Left lung (tissue), 10 donors: ENCODE measurements around the gene MINDY4B. TPM values are rescaled to one million over a fixed set of nuclear protein-coding genes. Genes with fewer than 3 reads are reported as not detected.
"Not testable (repeated sequence)": the region's sequence is repeated elsewhere in the genome, so short reads cannot be mapped to it uniquely, and the experiment has no call there.

Experiments
- ATAC-seq: fragments of 200-7000 bp; cut with Tn5 transposase; one replicate; pipeline ENCODE4 v1.9.1; 2020; ENCODE audit warnings: moderate library complexity
- DNase-seq, 4 donors: peaks; one replicate each; pipeline ENCODE4 v3.0.0-alpha.2; 2013 to 2020
- H3K27ac ChIP-seq, 2 donors: fragments of 200-600 bp; sonication (generic) in 1 of 2; one replicate each; pipeline versions ENCODE4 v1.5.0 to v1.8.0; 2020 to 2021
- H3K27me3 ChIP-seq, 2 donors: fragments of 200-600 bp; sonication (generic) in 1 of 2; one replicate each; pipeline versions ENCODE4 v1.5.0 to v1.8.0; 2020 to 2021
- H3K36me3 ChIP-seq, 2 donors: fragments of 200-600 bp; sonication (generic) in 1 of 2; one replicate each; pipeline versions ENCODE4 v1.5.0 to v1.8.0; 2020 to 2021
- H3K4me1 ChIP-seq, 2 donors: fragments of 200-600 bp; one replicate each; pipeline ENCODE4 v1.8.0; 2021
- H3K4me3 ChIP-seq, 2 donors: fragments of 200-600 bp; sonication (generic) in 1 of 2; one replicate each; pipeline versions ENCODE4 v1.5.0 to v1.8.0; 2020 to 2021; ENCODE audit warnings: mild to moderate bottlenecking in 1 of 2
- H3K9me3 ChIP-seq, 2 donors: fragments of 200-600 bp; sonication (generic) in 1 of 2; one replicate each; pipeline versions ENCODE4 v1.5.0 to v1.8.0; 2020 to 2021
- CTCF ChIP-seq, 2 donors: fragments of 200-600 bp; sonication (generic) in 1 of 2; IDR thresholded peaks; one replicate each; pipeline versions ENCODE4 v1.5.0 to v1.8.0; 2021; ENCODE audit warnings: antibody characterized with exemption in 2 of 2
- intact Hi-C, 2 donors: fragments of 100-400 bp; cut with DNase I; formaldehyde crosslinking; loops; one replicate each; pipeline versions ENCODE4 v1.11.2 to v1.14.2; 2022
- polyA plus RNA-seq, 6 donors: library from polyadenylated mRNA; unstranded; fragments of 120-200 nt; gene quantifications; one replicate each; pipeline ENCODE4 v1.2.1, GENCODE V29; 2013; ENCODE audit not compliant: insufficient read length in 6 of 6
- total RNA-seq, 2 donors: library from RNA; stranded (reverse); fragmentation: NEBNext Ultra II Directional; extraction: Animal tissue kit (Norgen Biotek cat#: 25700); gene quantifications; one replicate each; pipeline ENCODE4 v1.2.1, GENCODE V29; 2021
- donor health status: DM: no; HTN: yes; CAD: no.
- donor health status: DM: no; HTN: no; CAD: no.

Gene MINDY4B
- total and polyA plus RNA-seq, 8 donors, result not detected

GRCh38 chr3:150861851-150862250 is 43.4 kb downstream of the MINDY4B start:
- Histone ChIP-seq H3K4me3 (no peak overlapping the region), H3K4me1 (no peaks in the 10 kb centered on the region), H3K36me3 (no peaks in the 10 kb centered on the region), H3K9me3 (no peaks in the 10 kb centered on the region), H3K27ac (no peak overlapping the region), H3K27me3 (no peaks in the 10 kb centered on the region)
- ATAC-seq, result peak; percentile 51
- no peak for TF ChIP-seq CTCF (IDR thresholded peaks at IDR 0.05)
- no peak for DNase-seq
- intact Hi-C loops, result loop anchor here in 1 of 2 donors (10.0 kb wide), 1 partner anchor 337 kb away; no protein-coding TSS in a partner anchor

- ATAC-seq, H3K4me1 ChIP-seq, H3K27ac ChIP-seq, H3K4me3 ChIP-seq, intact Hi-C loops, H3K36me3 ChIP-seq, H3K27me3 ChIP-seq, H3K9me3 ChIP-seq, DNase-seq: not testable (repeated sequence)
Measured at GRCh38 chr3:150857936-150858335, 47.3 kb downstream of the MINDY4B start.

- ATAC-seq, result no peak
- intact Hi-C loops, result no loop called here
Measured at GRCh38 chr3:150850191-150850590, 55.0 kb downstream of the MINDY4B start.

GRCh38 chr3:150848864-150849263 is 56.4 kb downstream of the MINDY4B start:
- no peak overlapping the region for H3K27ac ChIP-seq
- no peak overlapping the region for H3K4me3 ChIP-seq
- no peaks in the 10 kb centered on the region for H3K27me3 ChIP-seq
- peaks cover 0 to 13% of the 10 kb centered on the region in 2 donors for H3K9me3 ChIP-seq
- intact Hi-C loops, result no loop called here
- no peak for TF ChIP-seq CTCF (IDR thresholded peaks at IDR 0.05)
- H3K4me1 ChIP-seq, result no peaks in the 10 kb centered on the region
- DNase-seq (no peak), ATAC-seq (no peak)
- no peaks in the 10 kb centered on the region for H3K36me3 ChIP-seq

More at GRCh38 chr3:150850191-150850590, 55.0 kb downstream of the MINDY4B start:
- Histone ChIP-seq H3K36me3 (no peaks in the 10 kb centered on the region), H3K4me1 (no peaks in the 10 kb centered on the region), H3K9me3 (peaks cover 0 to 13% of the 10 kb centered on the region in 2 donors), H3K4me3 (no peak overlapping the region), H3K27ac (no peak overlapping the region), H3K27me3 (no peaks in the 10 kb centered on the region)
- no peak for TF ChIP-seq CTCF (IDR thresholded peaks at IDR 0.05)
- no peak for DNase-seq

GRCh38 chr3:150847433-150847832 is 57.8 kb downstream of the MINDY4B start:
- Histone ChIP-seq H3K36me3 (no peaks in the 10 kb centered on the region), H3K4me1 (no peaks in the 10 kb centered on the region), H3K27ac (no peak overlapping the region), H3K9me3 (peaks cover 0 to 13% of the 10 kb centered on the region in 2 donors), H3K4me3 (no peak overlapping the region), H3K27me3 (no peaks in the 10 kb centered on the region)
- intact Hi-C loops, result no loop called here
- no peak for DNase-seq
- TF ChIP-seq CTCF (IDR thresholded peaks at IDR 0.05), result no peak
- ATAC-seq, result no peak

- Histone ChIP-seq H3K36me3 (no peaks in the 10 kb centered on the region), H3K4me3 (no peak overlapping the region), H3K4me1 (no peaks in the 10 kb centered on the region), H3K27ac (no peak overlapping the region), H3K9me3 (no peaks in the 10 kb centered on the region), H3K27me3 (peaks cover 0 to 3% of the 10 kb centered on the region in 2 donors)
- intact Hi-C loops, result no loop called here
- no peak for TF ChIP-seq CTCF (IDR thresholded peaks at IDR 0.05)
- DNase-seq, result no peak
- peak; percentile 91 for ATAC-seq
Measured at GRCh38 chr3:150844484-150844883, 60.8 kb downstream of the MINDY4B start.
